ENCODE results near the gene SMIM1. TPM values are rescaled to one million over a fixed set of nuclear protein-coding genes. Genes with fewer than 3 reads are reported as not detected.

SMIM1 gene
- total RNA-seq, 6 donors from 2014 or later, result 2.8 to 20.8 (median 13.5) TPM

DNA sequence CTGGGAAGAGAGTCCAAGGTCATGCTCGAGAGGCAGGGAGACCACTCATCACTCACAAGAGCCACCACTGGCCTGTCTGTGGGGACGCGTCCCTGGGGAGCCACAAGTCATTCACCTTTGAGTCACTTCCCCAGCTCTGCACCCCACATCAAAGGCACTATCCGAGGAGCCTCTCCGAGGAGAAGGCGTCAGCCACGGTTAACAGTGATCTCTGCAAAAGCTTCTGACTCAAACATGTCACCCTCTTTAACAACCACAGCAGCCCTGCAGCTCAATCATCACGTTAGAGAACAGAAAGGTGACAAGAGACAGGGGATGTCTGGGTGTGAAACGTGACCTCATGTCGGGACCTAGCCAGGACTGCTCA, 14.8 kb downstream of the SMIM1 start:
- no peaks in the 10 kb centered on the region for H3K9me3 ChIP-seq
- H3K4me3 ChIP-seq, result no peak overlapping the region
- H3K36me3 ChIP-seq, result peaks cover 18 to 81% (median 45%) of the 10 kb centered on the region in 4 donors
- TF ChIP-seq POLR2AphosphoS5 (IDR thresholded peaks at IDR 0.05) (no peak), EP300 (IDR thresholded peaks at IDR 0.05) (no peak), POLR2A (IDR thresholded peaks at IDR 0.05) (no peak)
- TF ChIP-seq, protein P1, sequence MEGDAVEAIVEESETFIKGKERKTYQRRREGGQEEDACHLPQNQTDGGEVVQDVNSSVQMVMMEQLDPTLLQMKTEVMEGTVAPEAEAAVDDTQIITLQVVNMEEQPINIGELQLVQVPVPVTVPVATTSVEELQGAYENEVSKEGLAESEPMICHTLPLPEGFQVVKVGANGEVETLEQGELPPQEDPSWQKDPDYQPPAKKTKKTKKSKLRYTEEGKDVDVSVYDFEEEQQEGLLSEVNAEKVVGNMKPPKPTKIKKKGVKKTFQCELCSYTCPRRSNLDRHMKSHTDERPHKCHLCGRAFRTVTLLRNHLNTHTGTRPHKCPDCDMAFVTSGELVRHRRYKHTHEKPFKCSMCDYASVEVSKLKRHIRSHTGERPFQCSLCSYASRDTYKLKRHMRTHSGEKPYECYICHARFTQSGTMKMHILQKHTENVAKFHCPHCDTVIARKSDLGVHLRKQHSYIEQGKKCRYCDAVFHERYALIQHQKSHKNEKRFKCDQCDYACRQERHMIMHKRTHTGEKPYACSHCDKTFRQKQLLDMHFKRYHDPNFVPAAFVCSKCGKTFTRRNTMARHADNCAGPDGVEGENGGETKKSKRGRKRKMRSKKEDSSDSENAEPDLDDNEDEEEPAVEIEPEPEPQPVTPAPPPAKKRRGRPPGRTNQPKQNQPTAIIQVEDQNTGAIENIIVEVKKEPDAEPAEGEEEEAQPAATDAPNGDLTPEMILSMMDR (IDR thresholded peaks at IDR 0.05), result no peak
- no peak for ATAC-seq (ENCODE audit: low FRiP score in 2 of 2)
- no peaks in the 10 kb centered on the region for H3K27me3 ChIP-seq
- peaks cover 0 to 20% (median 0%) of the 10 kb centered on the region in 4 donors for H3K4me1 ChIP-seq
- WGBS, 2 donors, result 77 to 88% methylated on average over 7 to 10 of the region's 10 CpGs
- DNase-seq, result no peak
- H3K27ac ChIP-seq, result no peak overlapping the region

DNA sequence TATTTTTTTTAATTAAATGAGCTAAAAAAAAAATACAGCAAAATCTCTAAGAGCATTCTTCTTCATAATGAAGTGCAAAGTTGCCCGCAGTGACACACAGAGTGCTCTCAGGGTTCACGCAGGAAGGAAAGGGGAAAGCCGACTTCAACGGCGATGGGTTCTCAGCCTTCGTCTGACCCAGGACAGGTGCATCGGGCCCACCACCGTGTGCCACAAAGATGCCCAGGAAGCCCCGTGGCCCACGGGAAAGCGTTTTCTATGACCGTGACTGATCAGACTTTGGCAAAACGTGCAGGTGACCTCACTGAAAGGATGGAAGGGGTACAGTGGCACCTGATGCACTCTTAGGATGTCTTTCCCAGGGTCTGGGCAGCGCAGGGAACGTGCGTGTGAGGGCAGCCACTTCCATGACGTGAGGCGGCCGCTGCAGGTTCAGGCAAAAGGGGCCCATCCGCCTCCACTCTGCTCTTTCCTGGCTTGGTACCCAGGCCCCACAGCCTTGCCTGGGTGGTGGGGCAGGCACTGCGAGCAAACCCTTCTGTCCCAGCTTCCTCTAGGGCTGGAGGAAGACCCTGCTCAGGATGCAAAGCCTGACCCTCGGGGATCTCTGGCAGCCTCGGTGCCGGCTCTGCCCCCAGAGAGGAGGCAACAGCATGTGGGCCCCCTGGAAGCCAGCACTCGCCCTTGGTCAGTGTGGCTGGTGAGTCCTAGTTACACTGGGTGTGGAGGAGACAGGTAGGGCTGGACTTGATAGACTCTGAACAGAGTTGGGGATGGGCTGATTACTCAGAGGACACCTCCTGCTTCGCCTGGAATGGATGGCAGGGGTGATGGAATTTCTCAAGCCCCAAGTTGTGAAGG, 15.4 kb downstream of the SMIM1 start:
- 83 to 89% methylated on average over 19 to 26 of the region's 26 CpGs for WGBS, 2 donors
- H3K36me3 ChIP-seq, result peaks cover 15 to 78% (median 39%) of the 10 kb centered on the region in 4 donors
- ATAC-seq (ENCODE audit: low FRiP score in 2 of 2), result no peak
- H3K9me3 ChIP-seq, result no peaks in the 10 kb centered on the region
- H3K4me1 ChIP-seq, result peaks cover 0 to 25% (median under 1%) of the 10 kb centered on the region in 4 donors
- no peak for DNase-seq
- no peak for TF ChIP-seq POLR2AphosphoS5 (IDR thresholded peaks at IDR 0.05)
- TF ChIP-seq, protein P1 (IDR thresholded peaks at IDR 0.05), result no peak
- H3K4me3 ChIP-seq, result no peak overlapping the region
- no peak overlapping the region for H3K27ac ChIP-seq
- no peaks in the 10 kb centered on the region for H3K27me3 ChIP-seq

DNA sequence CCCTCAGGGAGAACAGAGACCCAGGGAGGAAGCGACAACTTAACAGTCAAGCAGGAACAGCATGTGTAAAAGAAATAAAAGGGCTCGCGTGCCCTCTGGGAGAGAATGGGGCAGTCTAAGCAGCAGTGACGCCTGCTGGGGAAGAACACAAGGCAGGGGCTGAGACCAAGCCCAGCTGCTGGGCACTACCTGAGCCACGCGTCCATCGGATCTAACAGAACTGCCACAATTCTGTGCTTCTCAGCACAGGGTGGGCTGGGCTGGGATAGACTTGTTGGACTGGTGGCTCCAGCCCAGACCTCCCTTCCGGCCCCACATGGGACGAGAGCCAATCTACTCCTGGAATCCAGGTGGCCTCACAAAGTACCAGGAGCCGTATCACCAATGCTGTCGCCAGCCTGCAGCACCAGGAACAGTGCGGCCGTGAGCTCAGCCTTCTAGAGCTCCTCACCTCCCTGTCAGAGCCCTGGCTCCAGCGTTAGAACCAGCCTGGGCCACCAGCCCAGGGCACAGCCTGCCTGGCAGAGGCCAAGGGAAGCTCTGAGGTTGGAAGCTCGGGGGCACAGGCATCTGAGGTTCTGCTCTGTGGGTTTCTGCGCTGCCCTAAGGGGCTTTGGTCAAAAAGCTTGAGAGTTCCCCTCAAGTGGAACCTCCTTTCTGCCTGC, 16.3 kb downstream of the SMIM1 start:
- TF ChIP-seq, protein P1 (IDR thresholded peaks at IDR 0.05), result no peak
- TF ChIP-seq EP300 (IDR thresholded peaks at IDR 0.05), result no peak
- TF ChIP-seq POLR2A (IDR thresholded peaks at IDR 0.05), result no peak
- TF ChIP-seq POLR2AphosphoS5 (IDR thresholded peaks at IDR 0.05), result no peak
- Histone ChIP-seq H3K27me3 (no peaks in the 10 kb centered on the region), H3K9me3 (no peaks in the 10 kb centered on the region), H3K36me3 (peaks cover 10 to 69% (median 31%) of the 10 kb centered on the region in 4 donors), H3K4me1 (peaks cover 6 to 34% (median 10%) of the 10 kb centered on the region in 4 donors), H3K4me3 (no peak overlapping the region), H3K27ac (no peak overlapping the region)
- DNase-seq, result no peak
- no peak for ATAC-seq (ENCODE audit: low FRiP score in 2 of 2)
- 86 to 96% methylated on average over 7 to 14 of the region's 16 CpGs for WGBS, 2 donors

DNA sequence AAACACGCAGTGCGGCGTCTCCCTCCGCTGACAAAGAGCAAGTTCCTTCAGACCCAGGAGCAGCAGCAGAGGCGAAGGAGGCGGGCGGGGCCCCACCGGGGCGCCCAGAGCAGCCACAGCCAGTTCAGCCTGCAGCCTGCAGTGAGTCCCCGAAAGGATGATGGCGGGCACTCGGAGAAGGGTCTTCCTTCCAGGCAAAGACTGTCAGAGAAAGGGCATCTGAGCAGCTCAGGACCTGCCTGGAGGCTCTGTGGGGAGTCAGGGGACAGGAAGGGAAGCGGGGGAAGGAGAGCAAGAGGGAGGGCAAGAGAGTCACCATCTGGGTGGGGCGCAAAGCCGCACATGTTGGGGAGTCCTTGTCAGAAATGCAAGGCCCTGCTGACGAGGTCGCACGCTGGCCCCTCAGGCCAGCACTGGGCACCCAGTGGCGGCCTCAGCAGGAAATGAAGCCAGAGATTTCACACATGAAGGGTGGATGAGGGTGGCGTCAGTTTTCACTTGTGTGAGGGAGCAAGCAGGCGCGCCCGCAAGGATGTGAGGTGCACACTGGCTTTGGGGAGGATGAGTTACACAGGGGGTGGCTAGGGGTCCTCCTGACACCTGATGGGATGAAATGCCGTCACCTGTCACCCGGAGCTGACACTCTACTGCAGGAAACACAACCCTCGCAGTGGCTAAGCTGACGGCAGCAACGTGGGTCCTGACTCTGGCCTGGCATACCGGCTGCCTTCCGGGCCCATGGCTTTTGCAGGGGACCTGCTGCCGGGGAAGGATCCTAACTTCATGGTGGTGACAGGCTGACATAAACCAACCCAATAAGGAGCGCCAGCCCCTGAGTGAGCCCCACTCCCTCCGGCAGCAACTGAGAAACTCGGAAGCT, 17.1 kb downstream of the SMIM1 start:
- Histone ChIP-seq H3K9me3 (no peaks in the 10 kb centered on the region), H3K4me3 (no peak overlapping the region), H3K27ac (no peak overlapping the region), H3K4me1 (peaks cover 14 to 42% (median 17%) of the 10 kb centered on the region in 4 donors), H3K36me3 (peaks cover 5 to 61% (median 23%) of the 10 kb centered on the region in 4 donors), H3K27me3 (no peaks in the 10 kb centered on the region)
- no peak for DNase-seq
- TF ChIP-seq POLR2A (IDR thresholded peaks at IDR 0.05), result no peak
- TF ChIP-seq, protein P1 (IDR thresholded peaks at IDR 0.05), result no peak
- no peak for TF ChIP-seq POLR2AphosphoS5 (IDR thresholded peaks at IDR 0.05)
- no peak for TF ChIP-seq EP300 (IDR thresholded peaks at IDR 0.05)
- WGBS, 2 donors, result 88 to 91% methylated on average over 17 to 34 of the region's 34 CpGs
- ATAC-seq (ENCODE audit: low FRiP score in 2 of 2), result no peak
